ENCODE results near the gene MAB21L2.
"Not testable (repeated sequence)": the region's sequence is repeated elsewhere in the genome, so short reads cannot be mapped to it uniquely, and the experiment has no call there.

The MAB21L2 gene

GRCh38 chr4:150582146-150582872, at the start of gene MAB21L2:
Gene MAB21L2 (plus strand): TSS chr4:150582151. CDS start chr4:150583030, 879 bp downstream.
- peak; percentile 17 for TF ChIP-seq CTCF (IDR thresholded peaks at IDR 0.05; ENCODE audit: low read depth, low read length)
- DNase-seq (ENCODE audit: extremely low read depth, low read depth): no peak

- no peak for TF ChIP-seq CTCF (IDR thresholded peaks at IDR 0.05; ENCODE audit: low read depth, low read length)
- no peak for DNase-seq (ENCODE audit: extremely low read depth, low read depth)
Measured at GRCh38 chr4:150533673-150534072, 48.3 kb upstream of the MAB21L2 start.

- TF ChIP-seq CTCF (IDR thresholded peaks at IDR 0.05; ENCODE audit: low read depth, low read length): no peak
Measured at GRCh38 chr4:150534818-150535217, 47.1 kb upstream of the MAB21L2 start.

GRCh38 chr4:150537911-150538310, 44.0 kb upstream of the MAB21L2 start:
- not testable (repeated sequence) for DNase-seq (ENCODE audit: extremely low read depth, low read depth)

More at GRCh38 chr4:150534818-150535217, 47.1 kb upstream of the MAB21L2 start:
- no peak for DNase-seq (ENCODE audit: extremely low read depth, low read depth)

GRCh38 chr4:150540536-150540935, 41.4 kb upstream of the MAB21L2 start:
- TF ChIP-seq CTCF (IDR thresholded peaks at IDR 0.05; ENCODE audit: low read depth, low read length): no peak
- DNase-seq (ENCODE audit: extremely low read depth, low read depth): no peak

- DNase-seq (ENCODE audit: extremely low read depth, low read depth): no peak
- no peak for TF ChIP-seq CTCF (IDR thresholded peaks at IDR 0.05; ENCODE audit: low read depth, low read length)
Measured at GRCh38 chr4:150540959-150541360, 41.0 kb upstream of the MAB21L2 start.

- TF ChIP-seq CTCF (IDR thresholded peaks at IDR 0.05; ENCODE audit: low read depth, low read length): no peak
- DNase-seq (ENCODE audit: extremely low read depth, low read depth): no peak
Measured at GRCh38 chr4:150541681-150542080, 40.3 kb upstream of the MAB21L2 start.

- no peak for DNase-seq (ENCODE audit: extremely low read depth, low read depth)
- no peak for TF ChIP-seq CTCF (IDR thresholded peaks at IDR 0.05; ENCODE audit: low read depth, low read length)
Measured at GRCh38 chr4:150543042-150543441, 38.9 kb upstream of the MAB21L2 start.

Data from AG09319 (cell line).